22Rv1 (cell line): ENCODE data around the gene TMEM132D.

Experiments
- CTCF ChIP-seq: fragments of 450-650 bp; IDR thresholded peaks from 2 replicates; pipeline ENCODE4 v1.5.1; 2017; ENCODE audit warnings: mild to moderate bottlenecking
- ZFX ChIP-seq: fragments of 450-650 bp; IDR thresholded peaks from 2 replicates; pipeline ENCODE4 v1.6.1; 2017; ENCODE audit warnings: antibody characterized with exemption, borderline replicate concordance

- no peak for TF ChIP-seq CTCF
- no peak for TF ChIP-seq ZFX
These were observed 869.1 kb downstream of the TMEM132D start for GRCh38 chr12:129034558-129035289.
